Right ventricle myocardium superior (tissue), 1 donor: ENCODE data around the gene ARHGAP21. TPM values are rescaled to one million over a fixed set of nuclear protein-coding genes. Genes with fewer than 3 reads are reported as not detected.

ENCODE experiments used
- ATAC-seq: fragments of 200-7000 bp; cut with Tn5 transposase; one replicate; pipeline ENCODE4 v1.9.1; 2020; ENCODE audit warnings: mild to moderate bottlenecking; ENCODE audit not compliant: poor library complexity
- DNase-seq: peaks from one replicate; pipeline ENCODE4 v3.0.0-alpha.2; 2020
- intact Hi-C: fragments of 100-400 bp; cut with DNase I; formaldehyde crosslinking; loops from one replicate; pipeline ENCODE4 v1.11.2; 2022
- total RNA-seq: library from RNA; stranded (reverse); fragmentation: NEBNext Ultra II Directional; extraction: Animal tissue kit (Norgen Biotek cat#: 25700); gene quantifications from one replicate; pipeline ENCODE4 v1.2.1, GENCODE V29; 2021
- donor health status: DM: no; HTN: yes; CAD: no; lungs with severe emphysema.

The ARHGAP21 gene
- total RNA-seq, 1 donor from 2014 or later = 52.3 TPM

DNA sequence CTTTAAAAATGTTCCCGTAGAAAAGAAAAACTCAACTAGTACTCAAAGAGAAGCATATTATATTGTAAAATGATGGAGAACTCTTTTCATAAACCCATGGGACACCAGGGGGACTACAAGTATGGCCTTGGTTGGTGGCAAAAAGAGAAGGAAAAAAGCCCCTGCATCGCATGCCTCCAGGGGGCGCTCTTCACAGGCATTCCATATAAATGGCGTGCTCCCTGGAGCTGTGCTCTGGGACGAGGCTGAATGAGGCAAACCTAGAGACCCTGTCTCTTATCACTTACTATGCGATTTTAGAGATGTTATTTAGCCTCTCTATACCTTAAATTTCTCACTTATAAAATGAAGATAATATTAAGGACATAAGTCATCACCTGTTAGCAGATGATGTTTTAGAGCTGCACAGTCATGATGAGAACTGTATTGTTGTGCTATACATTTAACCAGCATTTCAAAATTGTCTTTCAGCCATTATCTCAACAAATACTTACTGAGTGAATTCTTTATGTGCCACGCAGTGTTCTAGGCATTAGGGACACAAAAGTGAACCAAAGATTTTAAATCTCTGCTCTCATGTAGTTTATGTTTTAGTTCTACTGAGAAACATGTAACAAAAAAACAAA, 105.8 kb downstream of the ARHGAP21 start:
- intact Hi-C loops = no loop called here
- ATAC-seq (peak; percentile 79), DNase-seq (peak; percentile 73)

DNA sequence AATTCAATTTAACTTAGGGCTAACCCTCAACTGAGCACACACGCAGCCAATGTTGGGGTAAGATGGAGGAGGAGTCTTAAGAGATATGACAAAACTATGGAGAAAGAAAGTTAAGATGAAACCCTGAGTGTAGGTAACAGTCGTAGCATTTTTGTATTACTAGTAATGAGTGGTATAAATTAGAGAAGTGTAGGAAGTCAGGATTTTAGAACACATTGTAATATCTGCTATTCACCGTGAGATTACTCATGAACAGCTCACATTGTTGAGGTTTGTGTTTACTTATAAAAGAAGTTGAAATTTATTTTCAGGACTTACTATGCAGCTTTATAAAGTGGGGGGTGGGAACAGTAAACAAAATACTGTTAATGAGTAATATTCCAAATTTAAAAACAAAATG, 107.2 kb downstream of the ARHGAP21 start:
- intact Hi-C loops = no loop called here
- ATAC-seq = no peak
- no peak for DNase-seq

DNA sequence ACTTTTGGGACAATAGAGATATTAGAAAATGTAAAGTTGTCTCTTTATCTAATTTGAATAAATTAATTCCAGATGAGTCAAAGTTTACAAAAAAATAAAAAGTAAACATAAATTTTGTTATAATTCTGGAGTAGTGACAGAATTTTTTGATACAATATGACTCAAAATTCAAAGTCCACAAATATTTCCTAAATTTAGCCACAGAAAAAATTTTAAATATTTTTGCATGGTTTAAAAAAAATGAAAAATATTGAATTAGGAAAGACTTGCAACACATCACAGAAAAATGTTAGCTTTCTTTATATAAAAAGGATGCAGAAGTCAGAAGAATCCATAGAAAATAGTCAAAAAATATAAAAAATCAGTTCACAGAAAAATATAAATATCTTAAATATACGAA, 117.7 kb downstream of the ARHGAP21 start:
- intact Hi-C loops = no loop called here
- no peak for ATAC-seq
- no peak for DNase-seq

DNA sequence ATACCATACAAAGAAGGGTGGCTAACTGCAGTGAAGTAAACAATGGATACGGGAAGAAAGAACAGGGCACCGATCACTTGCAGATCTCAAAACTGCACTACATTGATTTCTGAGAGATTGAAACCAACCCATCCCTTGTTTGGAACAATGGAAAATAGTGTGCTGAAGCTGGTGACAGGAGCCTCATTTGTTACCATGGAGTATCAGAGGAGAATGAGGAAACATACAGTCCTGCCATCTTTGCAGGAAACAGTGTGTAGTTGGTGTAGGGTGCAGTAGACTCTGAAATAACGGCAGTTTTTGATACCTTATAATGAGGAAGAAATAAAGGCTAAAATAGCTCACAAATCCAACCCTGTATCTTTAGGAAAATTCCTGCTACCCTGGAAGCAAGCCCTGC, 118.5 kb downstream of the ARHGAP21 start:
- ATAC-seq = no peak
- no peak for DNase-seq
- intact Hi-C loops = no loop called here

DNA sequence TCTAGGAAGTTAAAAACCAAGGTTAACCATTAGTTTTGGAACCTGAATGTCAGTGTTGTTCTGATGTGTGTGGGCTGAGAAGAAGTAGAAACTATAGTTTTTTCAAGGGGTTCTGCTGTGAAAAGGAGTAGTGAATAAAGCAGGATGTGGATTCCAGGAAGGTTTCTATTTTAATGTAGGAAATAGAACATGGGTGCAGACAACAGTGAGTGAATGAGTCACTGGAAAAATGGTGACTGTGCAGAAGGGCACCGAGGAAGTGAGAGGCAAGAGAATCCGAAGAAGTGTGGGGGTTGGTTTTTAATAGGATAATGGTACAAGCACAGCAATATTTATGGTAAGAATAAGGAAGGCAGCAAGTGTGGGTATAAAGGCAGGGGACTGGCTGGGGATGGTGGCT, 120.4 kb downstream of the ARHGAP21 start:
- no peak for DNase-seq
- no peak for ATAC-seq
- intact Hi-C loops = no loop called here

DNA sequence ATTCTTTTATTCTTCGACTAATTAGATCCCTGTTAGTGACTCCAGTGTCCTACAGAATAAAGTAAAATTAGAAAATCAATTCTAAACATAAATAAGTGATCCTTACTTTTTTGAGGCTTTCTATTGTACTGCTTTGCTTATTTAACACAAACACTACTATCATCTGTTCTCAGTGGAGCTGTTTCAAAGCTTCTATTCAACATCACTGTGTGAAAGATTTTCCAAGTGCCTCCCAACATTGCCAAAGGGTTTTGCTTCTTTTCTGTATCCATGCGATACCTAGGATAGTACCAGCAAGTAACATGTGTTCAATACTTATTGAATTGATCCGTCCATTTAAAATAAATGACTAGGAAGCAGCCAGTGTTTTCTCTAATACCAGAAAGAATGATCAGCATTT, 125.7 kb downstream of the ARHGAP21 start:
- DNase-seq (no peak), ATAC-seq (no peak)
- intact Hi-C loops = no loop called here

DNA sequence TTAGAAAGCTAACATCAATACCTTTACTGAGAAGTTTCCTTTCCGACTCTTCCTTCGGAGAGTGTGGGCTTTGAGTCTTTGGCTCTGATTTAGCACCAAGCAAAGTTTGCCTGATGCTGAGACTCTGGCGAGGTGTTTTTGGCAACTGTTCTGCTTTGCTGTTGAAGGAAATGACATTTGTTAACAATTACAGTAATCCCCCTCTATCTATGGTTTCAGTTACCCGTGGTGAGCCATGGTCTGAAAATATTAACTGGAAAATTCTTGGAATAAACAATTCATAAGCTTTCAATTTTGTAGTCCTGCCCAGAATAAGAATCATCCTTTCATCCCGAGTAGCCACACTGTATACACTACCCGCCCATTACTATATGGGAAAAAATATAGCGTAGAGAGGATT, 126.3 kb downstream of the ARHGAP21 start:
- intact Hi-C loops = no loop called here
- no peak for DNase-seq
- no peak for ATAC-seq

DNA sequence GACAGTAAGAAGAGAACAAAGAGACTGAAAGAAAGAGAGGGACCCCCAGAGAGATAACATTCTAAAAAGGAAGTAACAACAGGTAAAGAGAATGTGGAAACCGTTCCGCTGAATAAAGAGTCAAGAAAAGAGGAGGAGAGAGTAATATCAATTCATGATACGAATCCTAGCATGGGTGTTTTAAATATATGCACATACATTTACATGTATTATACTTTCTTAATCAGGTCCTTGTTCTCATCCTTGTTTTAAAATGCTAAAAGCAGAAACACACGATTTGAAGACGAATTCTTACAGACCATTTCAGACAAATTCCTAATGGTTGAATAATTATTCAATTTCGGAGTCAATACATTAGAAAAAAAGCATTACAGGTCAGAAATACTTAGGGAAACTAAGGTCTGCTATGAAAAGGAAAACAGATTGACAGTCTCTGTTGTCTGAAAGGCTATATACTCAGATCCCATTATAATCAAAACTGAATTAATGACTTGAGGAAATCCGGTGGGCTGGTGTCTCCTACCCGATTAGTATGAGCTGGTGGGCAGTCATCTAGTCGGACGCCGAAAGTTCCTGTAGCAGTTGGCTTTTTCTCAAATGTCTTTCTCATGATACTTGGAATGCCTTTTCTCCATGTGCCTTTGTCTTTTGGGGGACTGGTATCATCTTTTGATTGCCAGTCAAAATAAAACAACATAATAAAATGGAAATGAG, 127.3 kb downstream of the ARHGAP21 start:
- ATAC-seq (no peak), DNase-seq (no peak)
- intact Hi-C loops = no loop called here

DNA sequence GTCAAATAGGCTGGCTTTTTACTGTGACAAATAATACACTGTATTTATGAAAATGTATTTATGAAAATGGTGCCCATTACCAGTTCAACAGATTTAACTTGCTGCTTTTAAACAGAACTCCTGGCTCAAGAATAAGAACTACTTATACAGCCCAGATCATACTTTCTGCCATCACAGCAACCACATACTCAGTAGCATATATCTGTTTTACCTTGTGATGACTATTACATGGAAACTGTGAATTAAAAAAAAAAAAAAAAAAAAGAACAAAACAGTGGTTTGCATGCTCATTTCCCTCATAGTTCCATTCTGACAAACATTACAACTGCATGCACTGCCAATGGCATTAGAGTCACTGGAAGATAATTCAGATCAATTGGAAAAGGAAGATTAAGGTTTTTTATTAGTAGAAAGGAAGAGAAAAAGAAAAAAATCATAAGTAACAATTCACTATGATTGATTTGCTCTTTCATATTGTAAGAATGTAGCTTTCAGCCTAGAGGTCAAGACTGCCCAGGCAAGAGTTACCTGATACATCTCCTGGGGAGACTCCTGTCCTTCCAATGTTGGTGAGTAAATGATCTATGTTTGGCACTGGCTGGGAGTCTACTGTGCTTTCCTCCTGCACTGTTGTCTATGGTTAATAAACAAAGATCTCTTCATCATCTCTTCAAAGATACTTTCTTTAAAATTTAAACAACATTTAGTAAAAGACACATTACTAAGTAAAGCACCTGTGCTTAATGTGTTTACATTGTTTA, 132.8 kb downstream of the ARHGAP21 start:
- intact Hi-C loops = no loop called here
- DNase-seq (no peak), ATAC-seq (no peak)

DNA sequence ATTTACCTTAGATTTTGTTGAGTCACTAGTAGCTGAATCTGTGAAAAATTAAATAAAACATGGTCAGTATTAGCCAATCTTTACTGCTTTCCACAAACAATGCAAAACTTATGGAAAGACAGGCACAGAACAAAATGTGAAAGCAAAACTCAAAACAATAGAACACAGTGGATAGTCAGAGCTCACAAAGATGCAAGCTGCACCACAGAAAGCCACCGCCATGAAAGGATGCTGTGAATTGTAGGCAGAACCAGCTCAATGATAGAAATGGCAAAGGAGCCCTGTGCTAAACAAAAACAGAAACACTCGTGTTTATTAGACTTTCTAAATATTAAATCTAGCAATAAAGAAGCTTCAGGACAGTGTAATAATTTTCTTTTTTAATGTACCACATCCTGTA, 134.4 kb downstream of the ARHGAP21 start:
- DNase-seq = no peak
- intact Hi-C loops = no loop called here
- no peak for ATAC-seq

DNA sequence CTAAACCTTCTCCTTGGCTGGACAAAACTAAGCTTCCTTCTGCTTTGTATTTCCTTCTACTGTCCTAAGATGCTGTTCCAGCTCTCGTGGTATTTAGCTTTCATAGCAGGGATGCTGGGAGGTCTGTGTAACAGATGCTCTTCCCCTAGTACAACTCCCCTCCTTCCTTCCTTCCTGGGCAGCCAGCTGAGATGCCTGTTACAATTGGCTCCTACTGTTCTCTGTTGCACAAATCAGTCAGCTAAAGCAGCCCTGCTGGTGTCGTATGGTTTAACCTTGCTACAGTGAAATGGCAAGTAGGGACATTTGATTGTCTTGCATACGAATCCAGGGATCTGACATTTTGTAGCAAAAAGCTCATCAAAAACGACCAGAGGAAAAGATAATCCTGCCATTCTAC, 143.8 kb downstream of the ARHGAP21 start:
- ATAC-seq = no peak
- intact Hi-C loops = no loop called here
- no peak for DNase-seq

DNA sequence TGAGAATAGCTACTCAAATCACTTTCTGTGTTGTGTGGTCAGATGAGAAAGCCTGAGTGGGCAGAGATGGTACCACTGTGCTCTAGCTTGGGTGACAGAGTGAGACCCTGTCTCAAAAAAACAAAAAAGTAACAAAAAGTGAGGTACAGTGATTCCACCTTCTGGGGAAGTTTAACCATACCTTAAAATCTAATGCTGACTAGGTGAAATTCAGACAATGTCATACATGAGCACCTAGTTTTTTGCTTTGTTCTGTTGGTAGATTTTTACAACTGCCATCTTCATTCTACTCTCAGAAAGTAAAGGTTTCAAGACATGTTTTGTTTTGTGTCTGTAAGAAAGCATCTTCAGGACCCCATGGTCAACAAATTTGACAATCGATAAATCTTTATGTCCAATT, 144.2 kb downstream of the ARHGAP21 start:
- ATAC-seq (no peak), DNase-seq (no peak)
- intact Hi-C loops = no loop called here

DNA sequence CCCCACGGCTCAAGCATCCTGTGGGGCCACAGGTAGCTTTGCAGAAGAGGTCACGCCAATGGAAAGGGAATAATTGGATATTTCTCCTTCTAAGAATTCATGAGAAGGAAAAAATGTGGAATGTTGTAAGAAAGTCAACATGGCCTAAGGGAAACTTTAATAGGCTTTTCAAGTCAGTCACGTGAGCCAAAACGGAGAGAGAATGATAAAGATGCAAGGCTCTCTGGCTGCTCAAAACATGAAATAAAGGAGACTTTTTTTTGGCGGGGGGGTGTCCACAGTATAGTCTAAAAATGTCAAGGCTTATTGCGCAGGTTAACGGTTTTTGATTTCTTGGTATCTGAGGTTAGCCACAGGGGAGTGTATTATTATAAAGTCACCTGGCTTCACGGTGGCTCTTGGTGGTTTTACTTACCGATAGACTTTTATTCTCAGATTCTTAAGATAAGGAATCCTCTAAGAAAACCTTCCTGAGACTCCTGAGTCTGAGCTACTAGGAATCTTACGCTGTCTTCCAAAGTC, 148.1 kb downstream of the ARHGAP21 start:
- no peak for DNase-seq
- no peak for ATAC-seq
- intact Hi-C loops = no loop called here

DNA sequence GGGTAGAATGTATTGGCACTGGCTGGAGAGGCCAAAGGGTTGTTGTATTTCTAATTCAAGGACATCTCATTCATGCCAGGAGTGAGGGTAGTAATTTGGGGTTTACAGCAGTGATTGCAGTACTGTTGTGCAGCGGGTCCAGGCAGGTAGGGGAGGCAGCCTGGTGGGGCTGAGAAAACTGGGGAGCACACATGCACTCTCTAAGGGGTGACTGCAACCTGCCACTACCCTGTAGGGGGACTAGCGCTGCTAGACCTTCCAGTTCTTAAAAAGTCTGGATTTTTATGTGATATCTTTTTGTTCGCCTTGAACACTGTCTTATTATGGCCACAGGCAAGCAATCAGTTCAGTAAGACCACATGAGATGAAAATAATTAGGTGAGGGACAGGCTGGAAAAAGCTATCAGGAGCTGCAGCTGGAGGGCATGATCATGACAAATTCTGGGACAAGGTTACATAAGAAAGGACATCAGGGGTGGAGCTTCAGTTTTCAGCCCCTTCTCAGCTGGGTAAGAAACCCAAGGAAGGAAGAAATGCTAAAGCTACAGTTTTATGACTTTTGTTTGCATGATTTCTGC, 149.0 kb downstream of the ARHGAP21 start:
- no peak for DNase-seq
- intact Hi-C loops = no loop called here
- ATAC-seq = peak; percentile 16

DNA sequence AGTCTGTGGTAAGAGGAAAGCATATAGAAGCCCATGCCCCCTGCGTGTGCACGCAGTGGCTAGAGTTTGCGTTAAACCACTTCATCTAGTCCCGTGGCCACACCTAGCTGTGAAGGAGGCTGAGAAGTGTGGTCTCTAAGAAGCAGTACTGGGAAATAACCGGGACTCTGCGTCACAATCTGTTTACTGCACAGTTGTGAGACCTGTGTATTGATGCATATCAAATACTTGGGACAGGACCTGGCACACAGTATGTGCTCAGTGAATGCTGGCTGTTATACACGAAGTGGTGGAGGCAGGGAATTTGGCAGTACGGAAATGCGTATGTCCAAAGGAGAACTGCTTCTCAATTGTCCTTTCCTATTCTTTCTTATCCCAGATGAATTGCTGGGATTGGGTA, 149.5 kb downstream of the ARHGAP21 start:
- intact Hi-C loops = no loop called here
- ATAC-seq = no peak

DNA sequence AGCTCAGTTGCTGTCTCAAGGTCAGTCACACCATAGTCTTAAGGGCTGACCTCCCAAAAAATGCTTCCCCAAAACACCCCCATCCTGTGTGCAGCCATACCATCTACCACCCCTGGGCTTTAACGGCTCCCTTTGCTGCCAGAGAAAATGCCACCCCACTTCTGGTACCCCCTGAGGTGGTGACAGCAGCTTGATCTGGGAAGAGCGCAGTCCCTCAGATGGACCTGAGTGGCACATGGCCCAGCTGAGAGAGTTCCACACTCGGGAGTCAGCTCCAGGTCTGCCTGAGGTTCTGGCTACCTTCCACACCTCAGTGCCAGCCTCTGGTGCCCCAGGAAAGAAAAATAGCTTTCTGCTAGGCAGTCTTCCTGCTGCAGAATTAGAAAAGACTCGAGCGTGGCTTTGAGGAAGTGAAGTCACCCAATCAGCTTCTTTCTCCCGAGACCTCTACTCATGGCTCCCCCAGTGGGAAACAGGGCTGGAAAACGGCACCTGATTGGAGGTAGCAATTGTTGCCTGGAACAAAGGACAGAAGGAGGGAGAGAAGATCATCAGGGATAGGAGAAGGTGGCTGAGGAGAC, 151.7 kb downstream of the ARHGAP21 start:
- DNase-seq = no peak

More for the DNA sequence above, 149.5 kb downstream of the ARHGAP21 start:
- DNase-seq = no peak

DNA sequence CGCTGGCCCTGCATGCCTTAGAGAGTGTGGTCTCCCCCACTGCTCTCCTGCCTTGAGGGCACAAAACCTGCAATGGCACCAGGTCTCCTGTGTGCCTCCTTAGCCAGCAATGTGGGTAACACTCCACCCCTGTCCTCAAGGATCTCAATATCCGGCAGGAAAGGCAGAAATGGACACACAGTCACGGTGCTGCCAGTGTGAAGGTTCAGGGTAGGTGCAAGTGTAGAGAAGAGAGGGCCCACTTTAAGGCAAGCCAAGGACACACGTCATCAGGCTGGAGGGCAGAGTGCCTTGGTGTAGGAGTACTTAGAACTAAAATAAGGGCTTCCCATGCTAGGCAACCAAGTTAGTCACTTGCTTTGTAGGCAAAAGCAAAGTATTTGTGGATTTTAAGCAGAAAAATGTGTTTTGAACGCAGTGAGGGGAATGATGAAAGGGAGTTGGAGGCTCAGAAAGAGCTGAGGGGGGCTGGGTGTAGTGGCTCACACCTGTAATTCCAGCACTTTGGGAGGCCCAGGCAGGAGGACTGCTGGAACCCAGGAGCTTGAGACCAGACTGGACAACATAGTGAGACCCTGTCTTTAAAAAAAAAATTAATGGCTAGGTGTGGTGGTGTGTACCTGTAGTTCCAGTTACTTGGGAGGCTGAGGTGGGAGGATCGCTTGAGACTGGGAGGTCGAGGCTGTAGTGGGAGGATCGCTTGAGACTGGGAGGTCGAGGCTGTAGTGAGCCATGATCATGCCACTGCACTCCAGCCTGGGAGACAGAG, 152.8 kb downstream of the ARHGAP21 start:
- DNase-seq = no peak
- no peak for ATAC-seq
- intact Hi-C loops = no loop called here

More for the DNA sequence above, 151.7 kb downstream of the ARHGAP21 start:
- intact Hi-C loops = no loop called here
- ATAC-seq = peak; percentile 65
